K562 (cell line): ENCODE results near the gene SYT14. TPM values are rescaled to one million over a fixed set of nuclear protein-coding genes. Genes with fewer than 3 reads are reported as not detected.
A peak's percentile ranks its signal among the peaks of the same experiment; 100 is the strongest.

Experiments used
- ATAC-seq: fragments of 200-7000 bp; cut with Tn5 transposase; 3 replicates; pipeline ENCODE4 v1.9.1; 2020; ENCODE audit warnings: moderate library complexity
- BruUV-seq: library from RNA; stranded (reverse); fragments of 400-500 nt; replicated peaks from 2 replicates; lab custom pipeline; 2021; lab: Mats Ljungman, UMichigan
- CTCF ChIA-PET: fragments of 300-600 bp; formaldehyde crosslinking; extraction: SDS; loops from one replicate; lab custom pipeline; 2021; ENCODE audit warnings: low intra/inter-chr PET ratio; lab: Yijun Ruan, JAX
- POLR2A ChIA-PET: fragments of 300-600, 350-650 bp; sonication (Branson Sonifier 250); formaldehyde crosslinking; extraction: SDS; loops from one replicate; lab custom pipeline; 2021; ENCODE audit warnings: antibody characterized with exemption, inconsistent platforms; lab: Yijun Ruan, JAX
- DNase-seq, 4 experiments: peaks; one replicate each; pipeline versions ENCODE4 v3.0.0 to v3.0.0-alpha.2; 2011 to 2018; ENCODE audit warnings: low spot score in 3 of 4, mixed read lengths in 3 of 4; ENCODE audit errors: extremely low read depth in 1 of 4
- FAIRE-seq: peaks from 2 replicates; lab custom pipeline; 2011; peaks lifted over from hg19 to GRCh38; lab: Jason Lieb, UNC
- H2AFZ ChIP-seq: 2 replicates; pipeline ENCODE4 v1.6.0; 2011; ENCODE audit warnings: low read depth, low read length, control low read depth, inconsistent platforms
- H3K27ac ChIP-seq: fragments of 200-600 bp; 3 replicates; pipeline ENCODE4 v1.8.0; 2011; ENCODE audit warnings: low read depth, mild to moderate bottlenecking, control low read depth, inconsistent platforms, low read length, moderate library complexity, mixed read lengths; ENCODE audit errors: extremely low read depth
- H3K27me3 ChIP-seq, 2 experiments: fragments of 300-600 bp in 1 of 2; 2 replicates in 1 of 2; 3 replicates in 1 of 2; pipeline versions ENCODE4 v1.6.0 to v1.8.0; 2011; ENCODE audit warnings: inconsistent platforms in 2 of 2, low read length in 2 of 2, mild to moderate bottlenecking in 1 of 2, mixed read lengths in 1 of 2, moderate library complexity in 1 of 2; ENCODE audit not compliant: control insufficient read depth in 2 of 2, insufficient read depth in 2 of 2
- H3K36me3 ChIP-seq: fragments of 300-600 bp; 3 replicates; pipeline ENCODE4 v1.8.0; 2011; ENCODE audit warnings: mild to moderate bottlenecking, low read length, inconsistent platforms; ENCODE audit not compliant: control insufficient read depth, insufficient read depth
- H3K4me1 ChIP-seq, 2 experiments: fragments of 200-600 bp in 1 of 2; replicated peaks in 1 of 2; 2 replicates in 1 of 2; 3 replicates in 1 of 2; pipeline versions ENCODE4 v1.5.1 to v1.8.0; 2011; ENCODE audit warnings: inconsistent platforms in 2 of 2, low read length in 2 of 2, mild to moderate bottlenecking in 1 of 2, mixed read lengths in 1 of 2, moderate library complexity in 1 of 2; ENCODE audit not compliant: control insufficient read depth in 2 of 2, insufficient read depth in 2 of 2
- H3K4me2 ChIP-seq: 2 replicates; pipeline ENCODE4 v1.6.1; 2011; ENCODE audit warnings: low read length, control low read depth, inconsistent platforms, mixed read lengths; ENCODE audit not compliant: insufficient read depth
- H3K4me3 ChIP-seq: fragments of 200-600 bp; sonication (generic), shearing (Covaris generic); 2 replicates; pipeline ENCODE4 v1.5.1; 2016; ENCODE audit warnings: control low read depth, inconsistent platforms
- H3K79me2 ChIP-seq: fragments of 200-600 bp; 3 replicates; pipeline ENCODE4 v1.8.0; 2011; ENCODE audit warnings: low read length, inconsistent platforms; ENCODE audit not compliant: control insufficient read depth, insufficient read depth
- H3K9ac ChIP-seq, 2 experiments: 2 replicates each; pipeline versions ENCODE4 v1.6.0 to v1.6.1; 2011; ENCODE audit warnings: low read depth in 2 of 2, low read length in 2 of 2, control low read depth in 1 of 2, inconsistent platforms in 1 of 2, mild to moderate bottlenecking in 1 of 2, mixed read lengths in 1 of 2; ENCODE audit not compliant: insufficient read depth in 1 of 2
- H3K9me1 ChIP-seq: one replicate; pipeline ENCODE4 v1.6.0; 2011; ENCODE audit warnings: inconsistent platforms, mild to moderate bottlenecking, low read length, moderate library complexity; ENCODE audit not compliant: control insufficient read depth, insufficient read depth
- H3K9me3 ChIP-seq: replicated peaks from 2 replicates; pipeline ENCODE4 v1.5.1; 2011; ENCODE audit warnings: low read depth, low read length, inconsistent platforms; ENCODE audit not compliant: control insufficient read depth, insufficient read depth
- H4K20me1 ChIP-seq: replicated peaks from 2 replicates; pipeline ENCODE4 v1.6.1; 2011; ENCODE audit warnings: low read length, inconsistent platforms, mixed read lengths; ENCODE audit not compliant: control insufficient read depth, insufficient read depth
- ARHGAP35 ChIP-seq: fragments of 450-650 bp; IDR thresholded peaks from 2 replicates; pipeline ENCODE4 v1.6.1; 2018; ENCODE audit not compliant: partially characterized antibody
- ARID1B ChIP-seq: fragments of 450-650 bp; IDR thresholded peaks from 2 replicates; pipeline ENCODE4 v1.6.1; 2016; ENCODE audit warnings: antibody characterized with exemption, mild to moderate bottlenecking, inconsistent platforms
- CBFA2T3 ChIP-seq: fragments of 450-650 bp; IDR thresholded peaks from 2 replicates; pipeline ENCODE4 v1.6.1; 2017
- CTBP1 ChIP-seq: fragments of 450-650 bp; IDR thresholded peaks from 2 replicates; pipeline ENCODE4 v1.6.1; 2016; ENCODE audit warnings: borderline replicate concordance
- DPF2 ChIP-seq: fragments of 450-650 bp; IDR thresholded peaks from 2 replicates; pipeline ENCODE4 v1.6.1; 2016
- KLF16 ChIP-seq: IDR thresholded peaks from 2 replicates; pipeline ENCODE4 v1.6.1; 2016; ENCODE audit warnings: antibody characterized with exemption
- MTA1 ChIP-seq: fragments of 450-650 bp; IDR thresholded peaks from 2 replicates; pipeline ENCODE4 v1.6.1; 2017; ENCODE audit warnings: borderline replicate concordance
- MTA2 ChIP-seq: fragments of 450-650 bp; IDR thresholded peaks from 2 replicates; pipeline ENCODE4 v1.6.1; 2016; ENCODE audit warnings: low read depth
- NCOR1 ChIP-seq: fragments of 450-650 bp; IDR thresholded peaks from 2 replicates; pipeline ENCODE4 v1.6.1; 2016; ENCODE audit warnings: mild to moderate bottlenecking, moderate library complexity
- PBX2 ChIP-seq, 2 experiments: IDR thresholded peaks in 1 of 2; conservative IDR thresholded peaks in 1 of 2; 2 replicates each; pipeline ENCODE4 v1.6.1; 2016; ENCODE audit warnings: low read depth in 2 of 2, mild to moderate bottlenecking in 1 of 2, missing compliant biosample characterization in 1 of 2, missing genetic modification characterization in 1 of 2, moderate library complexity in 1 of 2
- PKNOX1 ChIP-seq: fragments of 450-650 bp; IDR thresholded peaks from 2 replicates; pipeline ENCODE4 v1.6.1; 2016
- TAL1 ChIP-seq: fragments of 450-650 bp; IDR thresholded peaks from 2 replicates; pipeline ENCODE4 v1.6.1; 2016; ENCODE audit warnings: mild to moderate bottlenecking
- ZNF592 ChIP-seq: fragments of 450-650 bp; IDR thresholded peaks from 2 replicates; pipeline ENCODE4 v1.6.1; 2017; ENCODE audit warnings: antibody characterized with exemption, mild to moderate bottlenecking
- WGBS: fragments of 100-300 bp; shearing (Covaris generic); methylation state at CpG from one replicate; pipeline ENCODE4 v1.1.6; 2016; ENCODE audit warnings: low coverage, mixed read lengths; ENCODE audit not compliant: insufficient coverage; ENCODE audit errors: missing lambda C conversion rate; 5-methylcytosine and 5-hydroxymethylcytosine counted together
- in situ Hi-C: fragments of 300-500 bp; cut with MboI; formaldehyde crosslinking; loops from 4 replicates; pipeline ENCODE4 v1.15.0; 2018; ENCODE audit warnings: inconsistent platforms, mixed read lengths
- intact Hi-C: fragments of 100-400 bp; cut with micrococcal nuclease; formaldehyde crosslinking; loops from 2 replicates; pipeline ENCODE4 v1.14.2; 2022
- polyA plus RNA-seq, 8 experiments: library from polyadenylated mRNA; depleted of rRNA in 4 of 8; stranded (reverse) in 5 of 8; unstranded in 3 of 8; fragments of >200 nt; fragmentation: Nextera tagmentation in 2 of 8; fragmentation: Illumina TruSeq in 1 of 8; extraction: Ambion mirVana in 2 of 8; extraction: Trizol in 1 of 8; gene quantifications; 2 replicates each; pipeline versions ENCODE4 v1.2.1 to v1.2.3, GENCODE V29; 2011 to 2014; ENCODE audit warnings: inconsistent platforms in 1 of 8, missing spikeins in 1 of 8
- total RNA-seq, 7 experiments: library from RNA; depleted of rRNA in 6 of 7; stranded (reverse); fragments of >200 nt in 6 of 7; fragmentation: Illumina TruSeq in 2 of 7; extraction: Trizol in 2 of 7; gene quantifications; 2 replicates each; pipeline versions ENCODE4 v1.2.1 to v1.2.3, GENCODE V29; 2011 to 2021; ENCODE audit warnings: low replicate concordance in 1 of 7

Gene SYT14
- total and polyA plus RNA-seq, 9 of the 15 experiments (the other 6 are each of a cell fraction or from before 2014, with no cell fraction given), result 0.01 to 0.04 TPM; not detected in 7

DNA sequence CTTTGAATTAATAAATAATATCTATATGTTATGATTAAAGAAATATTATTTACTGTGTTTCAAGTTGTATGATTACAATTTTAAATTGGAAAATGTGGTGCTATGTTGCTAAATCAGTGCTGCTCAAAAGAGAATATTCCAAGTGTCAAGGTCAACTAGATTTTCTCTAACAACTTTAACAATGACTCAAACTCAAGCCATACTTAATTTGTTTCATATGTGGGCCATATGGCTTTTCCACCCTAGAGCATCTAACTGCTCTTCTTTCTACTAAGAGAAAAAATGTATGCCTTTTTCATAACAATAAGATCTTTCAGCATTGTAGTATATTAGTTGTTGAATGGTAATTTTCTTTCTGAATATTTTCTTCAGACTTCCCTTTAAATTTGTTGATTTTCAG lies 8.3 kb upstream of the SYT14 start (continued):
- no peak for TF ChIP-seq ZNF592

GRCh38 chr1:209931141-209931540 lies 6.9 kb upstream of the SYT14 start:
- BruUV-seq, result no TSS peak
- no peak overlapping the region for H3K9ac ChIP-seq
- H2AFZ ChIP-seq, result no peak overlapping the region
- no peaks in the 10 kb centered on the region for H3K9me3 ChIP-seq
- ChIA-PET CTCF (no interaction called here), POLR2A (no interaction called here)
- intact Hi-C loops, result no loop called here
- no peaks in the 10 kb centered on the region for H3K9me1 ChIP-seq
- no peak overlapping the region for H3K27ac ChIP-seq
- H4K20me1 ChIP-seq, result no peaks in the 10 kb centered on the region
- peaks cover 0 to 3% of the 10 kb centered on the region in 2 experiments; a peak in 2 of 5 replicates for H3K27me3 ChIP-seq
- FAIRE-seq (no peak), DNase-seq (peak in 2 of 4 experiments; percentile 15 to 20), ATAC-seq (no peak)
- H3K36me3 ChIP-seq, result no peaks in the 10 kb centered on the region
- no peak overlapping the region for H3K4me3 ChIP-seq
- WGBS, result 2% methylated on average over 2 of the region's 2 CpGs
- in situ Hi-C loops, result no loop called here
- H3K79me2 ChIP-seq, result no peaks in the 10 kb centered on the region
- H3K4me1 ChIP-seq, result no peaks in the 10 kb centered on the region
- no peak overlapping the region for H3K4me2 ChIP-seq
- TF ChIP-seq CTBP1, result no peak
- 0 out of 2 replicates have a peak, but pooled peaks have one; percentile 21 for TF ChIP-seq NCOR1
- peak; percentile 62; the same call in 1 of the 2 replicates for TF ChIP-seq DPF2
- no peak for TF ChIP-seq MTA1
- peak; percentile 84 for TF ChIP-seq CBFA2T3
- TF ChIP-seq MTA2, result 0 out of 2 replicates have a peak, but pooled peaks have one; percentile 19
- TF ChIP-seq ARID1B, result peak; percentile 83
- TF ChIP-seq PBX2 (CRISPR knock-in tag; IDR thresholded peaks at IDR 0.05; ENCODE audit: low read depth), result no peak
- TF ChIP-seq PBX2 (tag; conservative IDR thresholded peaks at IDR 0.05; ENCODE audit: low read depth), result peak; percentile 90
- TF ChIP-seq KLF16, result peak; percentile 74
- peak; percentile 85 for TF ChIP-seq PKNOX1
- no peak for TF ChIP-seq ARHGAP35
- peak; percentile 62 for TF ChIP-seq TAL1
